Spleen (tissue), 11 donors: Measurements from ENCODE around the gene KRTAP12-4. TPM values are rescaled to one million over a fixed set of nuclear protein-coding genes. Genes with fewer than 3 reads are reported as not detected.
"Not testable (repeated sequence)": the region's sequence is repeated elsewhere in the genome, so short reads cannot be mapped to it uniquely, and the experiment has no call there.

Experiments used
- DNase-seq: peaks from one replicate; pipeline ENCODE4 v3.0.0-alpha.2; 2020
- H3K27ac ChIP-seq, 8 donors: fragments of 200-600 bp; sonication (generic) in 7 of 8; 1 replicate in 4 of 8; 2 replicates in 4 of 8; pipeline versions ENCODE4 v1.5.0 to v1.8.0; 2016 to 2021; ENCODE audit warnings: inconsistent platforms in 4 of 8, mild to moderate bottlenecking in 4 of 8, moderate library complexity in 1 of 8
- H3K27me3 ChIP-seq, 7 donors: fragments of 200-600 bp; sonication (generic) in 6 of 7; replicated peaks in 1 of 7; 1 replicate in 4 of 7; 2 replicates in 3 of 7; pipeline versions ENCODE4 v1.5.0 to v1.8.0; 2016 to 2021; ENCODE audit warnings: inconsistent platforms in 3 of 7, mild to moderate bottlenecking in 1 of 7
- H3K36me3 ChIP-seq, 6 donors: fragments of 200-600 bp; sonication (generic) in 5 of 6; 1 replicate in 4 of 6; 2 replicates in 2 of 6; pipeline versions ENCODE4 v1.5.0 to v1.8.0; 2016 to 2021; ENCODE audit warnings: inconsistent platforms in 2 of 6
- H3K4me1 ChIP-seq, 6 donors: fragments of 200-600 bp; sonication (generic) in 5 of 6; 1 replicate in 3 of 6; 2 replicates in 3 of 6; pipeline versions ENCODE4 v1.5.0 to v1.8.0; 2016 to 2021; ENCODE audit warnings: inconsistent platforms in 3 of 6
- H3K4me3 ChIP-seq, 8 donors: fragments of 200-600 bp; sonication (generic) in 7 of 8; 1 replicate in 4 of 8; 2 replicates in 4 of 8; pipeline versions ENCODE4 v1.5.0 to v1.8.0; 2016 to 2021; ENCODE audit warnings: inconsistent platforms in 4 of 8, mild to moderate bottlenecking in 4 of 8, moderate library complexity in 2 of 8
- H3K9me3 ChIP-seq, 8 donors: fragments of 200-600 bp; sonication (generic) in 7 of 8; 1 replicate in 4 of 8; 2 replicates in 4 of 8; pipeline versions ENCODE4 v1.5.0 to v1.8.0; 2016 to 2021; ENCODE audit warnings: inconsistent platforms in 4 of 8
- CTCF ChIP-seq, 11 experiments: fragments of 200-600 bp in 7 of 11; fragments of 450-650 bp in 4 of 11; sonication (generic) in 4 of 11; IDR thresholded peaks in 8 of 11; conservative IDR thresholded peaks in 3 of 11; 1 replicate in 7 of 11; 2 replicates in 4 of 11; pipeline versions ENCODE4 v1.4.0 to v1.8.0; 2016 to 2021; ENCODE audit warnings: antibody characterized with exemption in 11 of 11, inconsistent platforms in 4 of 11, mild to moderate bottlenecking in 1 of 11
- POLR2A ChIP-seq, 3 donors: fragments of 450-650 bp; IDR thresholded peaks; one replicate each; pipeline ENCODE4 v1.5.1; 2017; ENCODE audit warnings: antibody characterized with exemption in 3 of 3, mild to moderate bottlenecking in 1 of 3
- POLR2AphosphoS5 ChIP-seq, 3 donors: sonication (generic); formaldehyde crosslinking; IDR thresholded peaks; one replicate each; pipeline ENCODE4 v1.5.1; 2017; ENCODE audit warnings: antibody characterized with exemption in 3 of 3
- WGBS, 5 donors: extraction: QIAGEN DNeasy Blood & Tissue Kit in 3 of 5; methylation state at CpG; one replicate each; pipeline versions ENCODE4 v1.1.5 to v1.1.7; 2013 to 2018; 5-methylcytosine and 5-hydroxymethylcytosine counted together
- intact Hi-C: fragments of 100-400 bp; cut with DNase I; formaldehyde crosslinking; loops from one replicate; pipeline ENCODE4 v1.15.0; 2023; ENCODE audit warnings: low total_unique reads
- polyA plus RNA-seq, 3 donors: library from polyadenylated mRNA; stranded (reverse); fragments of 200-250 nt; gene quantifications; one replicate each; pipeline ENCODE4 v1.2.1, GENCODE V29; 2013
- total RNA-seq, 7 donors: library from RNA; depleted of rRNA in 3 of 7; stranded (reverse); fragments of >200 nt in 3 of 7; fragmentation: NEBNext Ultra II Directional in 4 of 7; extraction: Animal tissue kit (Norgen Biotek cat#: 25700) in 4 of 7; gene quantifications; one replicate each; pipeline versions ENCODE4 v1.1.0 to v1.2.1, GENCODE V29; 2016 to 2021
- donor health status: healthy with polysubstance abuse.
- donor health status: DM: no; HTN: no; CAD: no; lungs with moderate emphysema.
- donor health status: DM: no; HTN: no; CAD: no.
- donor health status: Bipolar disorder and iron deficiency.
- donor health status: healthy.
- donor health status: DM: no; HTN: no; CAD: no.
- donor health status: DM: yes; HTN: yes; CAD: no.

The KRTAP12-4 gene
- total and polyA plus RNA-seq, 10 donors = not detected

- Histone ChIP-seq H3K4me1 (no peaks in the 10 kb centered on the region), H3K36me3 (no peaks in the 10 kb centered on the region), H3K9me3 (peaks cover 0 to 52% (median 27%) of the 10 kb centered on the region in 8 donors), H3K27ac (no peak within 1 kb of the TSS), H3K4me3 (no peak within 1 kb of the TSS), H3K27me3 (peaks cover 0 to 8% (median 0%) of the 10 kb centered on the region in 7 donors)
- WGBS, 5 donors = 69 to 83% (median 74%) methylated on average over 17 to 19 of the region's 19 CpGs
- DNase-seq = no peak
- intact Hi-C loops = no loop called here
- TF ChIP-seq POLR2AphosphoS5 (IDR thresholded peaks at IDR 0.05) (no peak), CTCF (IDR thresholded peaks at IDR 0.05 in 8 of 11, conservative IDR thresholded peaks at IDR 0.05 in 3 of 11) (no peak), POLR2A (IDR thresholded peaks at IDR 0.05) (no peak)
Measured at GRCh38 chr21:44666401-44667320, 12.2 kb upstream of the KRTAP12-4 start, which contains the start of gene KRTAP12-2. Gene KRTAP12-2, minus strand, starts transcription at chr21:44666927. Its CDS starts 41 bp downstream, at chr21:44666886.

GRCh38 chr21:44664691-44665090, 10.2 kb upstream of the KRTAP12-4 start:
- no peak for DNase-seq
- H3K4me3 ChIP-seq = no peak overlapping the region
- peaks cover 0 to 32% (median 15%) of the 10 kb centered on the region in 8 donors for H3K9me3 ChIP-seq
- no peak overlapping the region for H3K27ac ChIP-seq
- no peaks in the 10 kb centered on the region for H3K4me1 ChIP-seq
- no peaks in the 10 kb centered on the region for H3K36me3 ChIP-seq
- intact Hi-C loops = no loop called here
- peaks cover 0 to 9% (median 0%) of the 10 kb centered on the region in 7 donors for H3K27me3 ChIP-seq
- WGBS, 5 donors = 87 to 93% (median 90%) methylated on average over 5 of the region's 5 CpGs
- TF ChIP-seq POLR2AphosphoS5 (IDR thresholded peaks at IDR 0.05) (no peak), POLR2A (IDR thresholded peaks at IDR 0.05) (no peak), CTCF (IDR thresholded peaks at IDR 0.05 in 8 of 11, conservative IDR thresholded peaks at IDR 0.05 in 3 of 11) (no peak)

GRCh38 chr21:44661567-44661966, 7.1 kb upstream of the KRTAP12-4 start:
- intact Hi-C loops, DNase-seq, H3K36me3 ChIP-seq, H3K4me3 ChIP-seq, H3K27ac ChIP-seq: not testable (repeated sequence)
- peaks cover 0 to 20% (median 0%) of the 10 kb centered on the region in 7 donors for H3K27me3 ChIP-seq
- H3K9me3 ChIP-seq = peaks cover 0 to 31% (median 19%) of the 10 kb centered on the region in 8 donors
- WGBS, 5 donors = 57 to 76% (median 62%) methylated on average over 7 of the region's 7 CpGs
- H3K4me1 ChIP-seq = peaks cover 0 to 21% (median 6%) of the 10 kb centered on the region in 6 donors

GRCh38 chr21:44658913-44659595, 4.6 kb upstream of the KRTAP12-4 start:
- H3K27me3 ChIP-seq = peaks cover 0 to 23% (median 0%) of the 10 kb centered on the region in 7 donors
- no peak for DNase-seq
- H3K4me1 ChIP-seq = peaks cover 0 to 21% (median 6%) of the 10 kb centered on the region in 6 donors
- no peaks in the 10 kb centered on the region for H3K36me3 ChIP-seq
- peak overlapping the region in 7 of 8 donors; percentile 2 to 90 (median 76) for H3K27ac ChIP-seq
- H3K9me3 ChIP-seq = peaks cover 0 to 35% (median 26%) of the 10 kb centered on the region in 8 donors
- no peak overlapping the region for H3K4me3 ChIP-seq
- peak in 1 of 3 donors; percentile 11 for TF ChIP-seq POLR2AphosphoS5 (IDR thresholded peaks at IDR 0.05)
- TF ChIP-seq CTCF (IDR thresholded peaks at IDR 0.05 in 8 of 11, conservative IDR thresholded peaks at IDR 0.05 in 3 of 11) = no peak
- TF ChIP-seq POLR2A (IDR thresholded peaks at IDR 0.05) = no peak
- intact Hi-C loops = no loop called here
- 51 to 65% (median 56%) methylated on average over 11 of the region's 11 CpGs for WGBS, 5 donors
